Heart left ventricle (tissue), 13 donors: ENCODE measurements around the gene OXNAD1.

ENCODE experiments used
- CTCF ChIP-seq, 12 donors: fragments of 200-600 bp; sonication (generic) in 4 of 12; IDR thresholded peaks; one replicate each; pipeline versions ENCODE4 v1.5.0 to v1.8.0; 2018 to 2022; ENCODE audit warnings: antibody characterized with exemption in 12 of 12, mild to moderate bottlenecking in 5 of 12
- POLR2A ChIP-seq, 2 donors: fragments of 450-650 bp; IDR thresholded peaks; one replicate each; pipeline ENCODE4 v1.6.1; 2017; ENCODE audit warnings: antibody characterized with exemption in 2 of 2, mild to moderate bottlenecking in 2 of 2, moderate library complexity in 2 of 2
- donor health status: ischemic (EF 13 %, LVEDD 7.1; RV severe dilation, severe dysfunction).
- donor health status: DM: no; HTN: yes; CAD: no.
- donor health status: DM: no; HTN: no; CAD: no.
- donor health status: ischemic (EF 25% LVEDD 6.9; RV normal size, moderate dysfunction).
- donor health status: ischemic (EF 25% LVEDD 5.7; RV mildly dilated, moderate dysfunction).
- donor health status: ischemic (EF 35%, LVEDD 5.7; RV mildly dilated, moderate dysfunction).
- donor health status: nonischemic (EF 11% LVEDD 7.7; RV severe dilation, severe dysfunction).
- donor health status: DM: yes; HTN: yes; CAD: no.
- donor health status: PGD.
- donor health status: ischemic (EF 29% LVEDD 5.4; RV normal size, mild dysfunction).
- donor health status: nonischemic (EF 23%, LVEDD 6.1; RV moderate dilation, normal function).

- no peak for TF ChIP-seq CTCF (IDR thresholded peaks at IDR 0.05)
- TF ChIP-seq POLR2A (IDR thresholded peaks at IDR 0.05), result no peak
Measured at GRCh38 chr3:16266714-16267113, 1.7 kb downstream of the OXNAD1 start.
